HCT116 (cell line): ENCODE data around the gene IER5L. TPM values are rescaled to one million over a fixed set of nuclear protein-coding genes. Genes with fewer than 3 reads are reported as not detected.

Experiments
- ATAC-seq: fragments of 200-7000 bp; cut with Tn5 transposase; 2 replicates; pipeline ENCODE4 v1.9.1; 2020; ENCODE audit warnings: mild to moderate bottlenecking, moderate library complexity
- BruUV-seq: library from RNA; stranded (reverse); fragments of 400-500 nt; replicated peaks from 2 replicates; lab custom pipeline; 2021; lab: Mats Ljungman, UMichigan
- CTCF ChIA-PET: fragments of 300-600 bp; sonication (Branson Sonifier 250); formaldehyde crosslinking; loops from one replicate; lab custom pipeline; 2021; ENCODE audit warnings: antibody characterized with exemption; lab: Charles Lee
- POLR2A ChIA-PET: fragments of 300-600, 350-600 bp; sonication (Branson Sonifier 250); formaldehyde crosslinking; loops from one replicate; lab custom pipeline; 2021; ENCODE audit warnings: antibody characterized with exemption; lab: Charles Lee
- RAD21 ChIA-PET, 2 experiments: fragments of 300-600 bp; sonication (Branson Sonifier 250); formaldehyde crosslinking; loops; one replicate each; lab custom pipeline; 2023; ENCODE audit warnings: low total read pairs in 2 of 2; ENCODE audit not compliant: uncharacterized antibody in 2 of 2, unreplicated experiment in 2 of 2, low non-redundant PET in 1 of 2; lab: Charles Lee
- DNase-seq: peaks from one replicate; pipeline ENCODE4 v3.0.0-alpha.2; 2010; ENCODE audit warnings: low read depth, low spot score
- H2AFZ ChIP-seq: fragments of 200-600 bp; shearing (Covaris generic), sonication (generic); 2 replicates; pipeline ENCODE4 v1.6.1; 2017; ENCODE audit warnings: low read depth, mixed run types, mixed read lengths, antibody characterized with exemption, low read length; ENCODE audit not compliant: poor library complexity, severe bottlenecking
- H3K27ac ChIP-seq: 2 replicates; pipeline ENCODE4 v1.5.1; 2012; ENCODE audit warnings: low read depth, low read length
- H3K27me3 ChIP-seq: fragments of 200-600 bp; sonication (generic); 2 replicates; pipeline ENCODE4 v1.6.1; 2016; ENCODE audit warnings: mixed run types, low read length, mixed read lengths; ENCODE audit not compliant: insufficient read depth
- H3K36me3 ChIP-seq, 2 experiments: fragments of 200-500 bp in 1 of 2; fragments of 200-600 bp in 1 of 2; sonication (Bioruptor generic) in 1 of 2; sonication (generic) in 1 of 2; 2 replicates each; pipeline versions ENCODE4 v1.5.1 to v1.6.1; 2014 to 2016; ENCODE audit warnings: low read length in 2 of 2, inconsistent platforms in 1 of 2, mixed read lengths in 1 of 2, mixed run types in 1 of 2; ENCODE audit not compliant: insufficient read depth in 2 of 2, control insufficient read depth in 1 of 2
- H3K4me1 ChIP-seq, 2 experiments: fragments of 200-600 bp in 1 of 2; sonication (generic) in 1 of 2; 2 replicates each; pipeline versions ENCODE4 v1.5.1 to v1.6.1; 2012 to 2017; ENCODE audit warnings: low read length in 2 of 2, inconsistent platforms in 1 of 2, mild to moderate bottlenecking in 1 of 2, mixed read lengths in 1 of 2, mixed run types in 1 of 2, moderate library complexity in 1 of 2; ENCODE audit not compliant: insufficient read depth in 2 of 2, control insufficient read depth in 1 of 2
- H3K4me2 ChIP-seq: fragments of 200-600 bp; sonication (generic); 2 replicates; pipeline ENCODE4 v1.6.1; 2017; ENCODE audit warnings: mixed run types, low read length, mixed read lengths
- H3K4me3 ChIP-seq, 2 experiments: fragments of 200-600 bp in 1 of 2; sonication (generic) in 1 of 2; replicated peaks in 1 of 2; 2 replicates each; pipeline ENCODE4 v1.5.1; 2011 to 2016; ENCODE audit warnings: low read length in 2 of 2, control low read depth in 1 of 2, low read depth in 1 of 2, mild to moderate bottlenecking in 1 of 2, mixed read lengths in 1 of 2, mixed run types in 1 of 2
- H3K79me2 ChIP-seq: fragments of 200-600 bp; sonication (generic); 2 replicates; pipeline ENCODE4 v1.6.1; 2017; ENCODE audit warnings: mild to moderate bottlenecking, mixed run types, low read length, moderate library complexity, mixed read lengths; ENCODE audit not compliant: insufficient read depth
- H3K9ac ChIP-seq: fragments of 200-600 bp; sonication (generic); 2 replicates; pipeline ENCODE4 v1.6.1; 2016; ENCODE audit warnings: low read length, mixed read lengths
- H3K9me2 ChIP-seq: fragments of 200-600 bp; sonication (generic), shearing (Covaris generic); 2 replicates; pipeline ENCODE4 v1.6.1; 2017; ENCODE audit warnings: mixed run types, mild to moderate bottlenecking, moderate library complexity; ENCODE audit not compliant: insufficient read depth
- H3K9me3 ChIP-seq, 2 experiments: fragments of 200-500 bp in 1 of 2; fragments of 200-600 bp in 1 of 2; sonication (Bioruptor generic) in 1 of 2; sonication (generic) in 1 of 2; 2 replicates each; pipeline ENCODE4 v1.6.1; 2014 to 2017; ENCODE audit warnings: low read length in 2 of 2, mixed read lengths in 2 of 2, inconsistent platforms in 1 of 2, low read depth in 1 of 2, mild to moderate bottlenecking in 1 of 2, mixed run types in 1 of 2, moderate library complexity in 1 of 2; ENCODE audit not compliant: control insufficient read depth in 1 of 2, insufficient read depth in 1 of 2
- H4K20me1 ChIP-seq: fragments of 200-600 bp; sonication (generic), shearing (Covaris generic); 2 replicates; pipeline ENCODE4 v1.6.1; 2017; ENCODE audit warnings: mixed run types, mild to moderate bottlenecking, moderate library complexity; ENCODE audit not compliant: insufficient read depth
- CBX3 ChIP-seq: IDR thresholded peaks from 2 replicates; pipeline ENCODE4 v1.6.1; 2012; ENCODE audit warnings: low read depth
- CEBPB ChIP-seq: IDR thresholded peaks from 2 replicates; pipeline ENCODE4 v1.6.1; 2012; ENCODE audit warnings: low read depth
- CTCF ChIP-seq, 3 experiments: fragments of 200-600 bp in 1 of 3; sonication (generic) in 1 of 3; IDR thresholded peaks in 2 of 3; conservative IDR thresholded peaks in 1 of 3; 2 replicates each; pipeline ENCODE4 v1.5.1; 2012 to 2017; ENCODE audit warnings: low read depth in 2 of 3, low read length in 2 of 3, antibody characterized with exemption in 1 of 3, borderline replicate concordance in 1 of 3, control low read depth in 1 of 3, mild to moderate bottlenecking in 1 of 3, mixed read lengths in 1 of 3, mixed run types in 1 of 3, moderate library complexity in 1 of 3; ENCODE audit not compliant: insufficient read depth in 1 of 3
- EGR1 ChIP-seq: IDR thresholded peaks from 2 replicates; pipeline ENCODE4 v1.6.1; 2012; ENCODE audit warnings: low read depth
- ELF1 ChIP-seq: IDR thresholded peaks from 2 replicates; pipeline ENCODE4 v1.6.1; 2012; ENCODE audit warnings: low read depth, borderline replicate concordance
- EZH2 ChIP-seq: fragments of 200-600 bp; sonication (generic); IDR thresholded peaks from 2 replicates; pipeline ENCODE4 v1.6.1; 2017; ENCODE audit warnings: antibody characterized with exemption, mixed run types
- EZH2phosphoT487 ChIP-seq: fragments of 200-600 bp; IDR thresholded peaks from 2 replicates; pipeline ENCODE4 v1.6.1; 2018; ENCODE audit warnings: antibody characterized with exemption, borderline replicate concordance
- JUND ChIP-seq: IDR thresholded peaks from 2 replicates; pipeline ENCODE4 v1.6.1; 2012
- POLR2AphosphoS5 ChIP-seq: IDR thresholded peaks from 2 replicates; pipeline ENCODE4 v1.6.1; 2011; ENCODE audit warnings: mild to moderate bottlenecking, low read depth, low read length, moderate library complexity
- RAD21 ChIP-seq: IDR thresholded peaks from 2 replicates; pipeline ENCODE4 v1.6.1; 2012; ENCODE audit warnings: low read depth, mild to moderate bottlenecking
- SIN3A ChIP-seq: IDR thresholded peaks from 2 replicates; pipeline ENCODE4 v1.6.1; 2012; ENCODE audit warnings: low read depth
- SP1 ChIP-seq: IDR thresholded peaks from 2 replicates; pipeline ENCODE4 v1.6.1; 2012; ENCODE audit warnings: low read depth
- TCF7L2 ChIP-seq: IDR thresholded peaks from 2 replicates; pipeline ENCODE4 v1.7.0; 2011; ENCODE audit warnings: borderline replicate concordance, inconsistent platforms; ENCODE audit not compliant: insufficient read depth, insufficient read length; ENCODE audit errors: extremely low read depth
- YY1 ChIP-seq: IDR thresholded peaks from 2 replicates; pipeline ENCODE4 v1.6.1; 2011; ENCODE audit warnings: low read length, low read depth, moderate library complexity, mild to moderate bottlenecking; ENCODE audit not compliant: insufficient replicate concordance; ENCODE audit errors: extremely low read depth
- ZNF274 ChIP-seq: fragments of 200-500 bp; sonication (Bioruptor generic); IDR thresholded peaks from 2 replicates; pipeline ENCODE4 v1.6.1; 2014; ENCODE audit warnings: mild to moderate bottlenecking, low read depth, low read length, inconsistent platforms
- intact Hi-C: fragments of 100-400 bp; cut with micrococcal nuclease; formaldehyde crosslinking; loops from 2 replicates; pipeline ENCODE4 v1.10.0; 2022
- total RNA-seq: library from RNA; stranded (reverse); gene quantifications from one replicate; pipeline ENCODE4 v1.2.1, GENCODE V29; 2021; ENCODE audit not compliant: unreplicated experiment
- TF ChIP-seq, protein P1 (sequence below): IDR thresholded peaks from 2 replicates; pipeline ENCODE4 v1.6.1; 2012
- TF ChIP-seq, protein P2 (sequence below): IDR thresholded peaks from 2 replicates; pipeline ENCODE4 v1.6.1; 2011; ENCODE audit warnings: mild to moderate bottlenecking, low read length, moderate library complexity; ENCODE audit not compliant: insufficient replicate concordance; ENCODE audit errors: extremely low read depth
- TF ChIP-seq, protein P3 (sequence below): IDR thresholded peaks from 2 replicates; pipeline ENCODE4 v1.6.1; 2012; ENCODE audit warnings: low read depth

The IER5L gene
- total RNA-seq, 1 experiment from 2014 or later: 195 TPM

GRCh38 chr9:129184219-129184524 is 6.1 kb upstream of the IER5L start:
- no peak overlapping the region for H3K4me3 ChIP-seq
- no peaks in the 10 kb centered on the region for H3K79me2 ChIP-seq
- H3K27ac ChIP-seq: no peak overlapping the region
- no peaks in the 10 kb centered on the region for H3K36me3 ChIP-seq
- DNase-seq (no peak), ATAC-seq (no peak)
- ChIA-PET POLR2A (interaction anchor here (0.7 kb wide), 1 partner anchor 319 kb away, joined by 3 read pairs; no protein-coding TSS in a partner anchor), RAD21 (interaction anchor here in 1 of 2 experiments (0.6 kb wide), 1 partner anchor 10 kb away, joined by 3 read pairs; no protein-coding TSS in a partner anchor), CTCF (interaction anchor here (0.7 to 1.5 kb wide), 3 partner anchors 10 to 411 kb away, joined by 3 to 4 read pairs (median 3); no protein-coding TSS in a partner anchor)
- H3K9ac ChIP-seq: no peak overlapping the region
- no peak overlapping the region for H3K4me2 ChIP-seq
- TF ChIP-seq, protein P1, sequence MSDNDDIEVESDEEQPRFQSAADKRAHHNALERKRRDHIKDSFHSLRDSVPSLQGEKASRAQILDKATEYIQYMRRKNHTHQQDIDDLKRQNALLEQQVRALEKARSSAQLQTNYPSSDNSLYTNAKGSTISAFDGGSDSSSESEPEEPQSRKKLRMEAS: no peak
- TF ChIP-seq CTCF (IDR thresholded peaks at IDR 0.05 in 2 of 3, conservative IDR thresholded peaks at IDR 0.05 in 1 of 3; ENCODE audit: borderline replicate concordance in 1 of 3, insufficient read depth in 1 of 3, low read depth in 2 of 3, low read length in 2 of 3): no peak
- TF ChIP-seq POLR2AphosphoS5: no peak
- no peak for TF ChIP-seq RAD21
- TF ChIP-seq YY1: no peak
- TF ChIP-seq JUND: no peak
- no peak for TF ChIP-seq ZNF274
- TF ChIP-seq, protein P2, sequence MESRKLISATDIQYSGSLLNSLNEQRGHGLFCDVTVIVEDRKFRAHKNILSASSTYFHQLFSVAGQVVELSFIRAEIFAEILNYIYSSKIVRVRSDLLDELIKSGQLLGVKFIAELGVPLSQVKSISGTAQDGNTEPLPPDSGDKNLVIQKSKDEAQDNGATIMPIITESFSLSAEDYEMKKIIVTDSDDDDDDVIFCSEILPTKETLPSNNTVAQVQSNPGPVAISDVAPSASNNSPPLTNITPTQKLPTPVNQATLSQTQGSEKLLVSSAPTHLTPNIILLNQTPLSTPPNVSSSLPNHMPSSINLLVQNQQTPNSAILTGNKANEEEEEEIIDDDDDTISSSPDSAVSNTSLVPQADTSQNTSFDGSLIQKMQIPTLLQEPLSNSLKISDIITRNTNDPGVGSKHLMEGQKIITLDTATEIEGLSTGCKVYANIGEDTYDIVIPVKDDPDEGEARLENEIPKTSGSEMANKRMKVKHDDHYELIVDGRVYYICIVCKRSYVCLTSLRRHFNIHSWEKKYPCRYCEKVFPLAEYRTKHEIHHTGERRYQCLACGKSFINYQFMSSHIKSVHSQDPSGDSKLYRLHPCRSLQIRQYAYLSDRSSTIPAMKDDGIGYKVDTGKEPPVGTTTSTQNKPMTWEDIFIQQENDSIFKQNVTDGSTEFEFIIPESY: no peak
- TF ChIP-seq EGR1: no peak
- no peak for TF ChIP-seq CBX3
- no peak for TF ChIP-seq SP1
- no peak for TF ChIP-seq EZH2phosphoT487
- TF ChIP-seq, protein P3, sequence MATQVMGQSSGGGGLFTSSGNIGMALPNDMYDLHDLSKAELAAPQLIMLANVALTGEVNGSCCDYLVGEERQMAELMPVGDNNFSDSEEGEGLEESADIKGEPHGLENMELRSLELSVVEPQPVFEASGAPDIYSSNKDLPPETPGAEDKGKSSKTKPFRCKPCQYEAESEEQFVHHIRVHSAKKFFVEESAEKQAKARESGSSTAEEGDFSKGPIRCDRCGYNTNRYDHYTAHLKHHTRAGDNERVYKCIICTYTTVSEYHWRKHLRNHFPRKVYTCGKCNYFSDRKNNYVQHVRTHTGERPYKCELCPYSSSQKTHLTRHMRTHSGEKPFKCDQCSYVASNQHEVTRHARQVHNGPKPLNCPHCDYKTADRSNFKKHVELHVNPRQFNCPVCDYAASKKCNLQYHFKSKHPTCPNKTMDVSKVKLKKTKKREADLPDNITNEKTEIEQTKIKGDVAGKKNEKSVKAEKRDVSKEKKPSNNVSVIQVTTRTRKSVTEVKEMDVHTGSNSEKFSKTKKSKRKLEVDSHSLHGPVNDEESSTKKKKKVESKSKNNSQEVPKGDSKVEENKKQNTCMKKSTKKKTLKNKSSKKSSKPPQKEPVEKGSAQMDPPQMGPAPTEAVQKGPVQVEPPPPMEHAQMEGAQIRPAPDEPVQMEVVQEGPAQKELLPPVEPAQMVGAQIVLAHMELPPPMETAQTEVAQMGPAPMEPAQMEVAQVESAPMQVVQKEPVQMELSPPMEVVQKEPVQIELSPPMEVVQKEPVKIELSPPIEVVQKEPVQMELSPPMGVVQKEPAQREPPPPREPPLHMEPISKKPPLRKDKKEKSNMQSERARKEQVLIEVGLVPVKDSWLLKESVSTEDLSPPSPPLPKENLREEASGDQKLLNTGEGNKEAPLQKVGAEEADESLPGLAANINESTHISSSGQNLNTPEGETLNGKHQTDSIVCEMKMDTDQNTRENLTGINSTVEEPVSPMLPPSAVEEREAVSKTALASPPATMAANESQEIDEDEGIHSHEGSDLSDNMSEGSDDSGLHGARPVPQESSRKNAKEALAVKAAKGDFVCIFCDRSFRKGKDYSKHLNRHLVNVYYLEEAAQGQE: no peak
- no peak for TF ChIP-seq ELF1
- TF ChIP-seq SIN3A: no peak
- TF ChIP-seq CEBPB: no peak
- TF ChIP-seq TCF7L2: no peak
- no peak for TF ChIP-seq EZH2
- peaks cover 40 to 56% of the 10 kb centered on the region in 2 experiments for H3K4me1 ChIP-seq
- peaks cover 0 to 5% of the 10 kb centered on the region in 2 experiments; a peak in 1 of 4 replicates for H3K9me3 ChIP-seq
- BruUV-seq: no TSS peak
- H2AFZ ChIP-seq: no peak overlapping the region
- intact Hi-C loops: no loop called here
- H3K9me2 ChIP-seq: no peaks in the 10 kb centered on the region
- H3K27me3 ChIP-seq: no peaks in the 10 kb centered on the region
- H4K20me1 ChIP-seq: no peaks in the 10 kb centered on the region
